Activated CD4-positive, CD25-positive, alpha-beta regulatory T cell (primary cell): ENCODE results near the gene AHR.
"Not testable (repeated sequence)": the region's sequence is repeated elsewhere in the genome, so short reads cannot be mapped to it uniquely, and the experiment has no call there.

Source experiments
- DNase-seq, 4 experiments: peaks; one replicate each; lab custom pipeline; 2025; lab: John Stamatoyannopoulos, UW

AHR gene

DNA sequence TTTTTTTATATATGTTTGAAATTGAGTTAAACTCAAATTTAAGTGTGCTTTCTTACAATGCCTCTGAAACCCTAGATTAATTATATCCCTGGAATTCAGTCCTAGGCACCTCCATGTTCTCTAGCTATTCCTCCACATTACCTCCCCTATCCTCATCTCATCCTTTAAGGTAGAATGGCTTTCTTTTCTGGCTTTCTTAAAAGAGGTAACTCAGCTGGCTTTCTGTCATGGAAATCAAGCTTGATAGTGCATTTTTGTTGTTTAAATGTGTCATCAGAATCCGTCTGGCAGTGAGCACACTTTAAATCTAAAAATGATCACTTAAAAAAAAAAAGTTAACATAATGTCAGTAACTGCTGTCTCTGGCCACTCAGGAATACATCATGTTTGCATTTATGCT lies 42.2 kb downstream of the AHR start:
- DNase-seq, result no peak

DNA sequence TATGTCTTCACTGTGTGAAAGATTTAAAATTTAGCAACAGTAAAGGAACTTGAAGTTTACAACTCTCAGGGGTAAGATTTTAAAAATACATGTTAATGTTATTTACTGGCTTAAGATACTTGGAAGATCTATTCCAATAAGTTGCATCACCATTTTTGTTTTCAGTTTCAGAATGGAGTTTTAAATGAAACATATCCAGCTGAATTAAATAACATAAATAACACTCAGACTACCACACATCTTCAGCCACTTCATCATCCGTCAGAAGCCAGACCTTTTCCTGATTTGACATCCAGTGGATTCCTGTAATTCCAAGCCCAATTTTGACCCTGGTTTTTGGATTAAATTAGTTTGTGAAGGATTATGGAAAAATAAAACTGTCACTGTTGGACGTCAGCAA lies 44.3 kb downstream of the AHR start:
- no peak for DNase-seq

DNA sequence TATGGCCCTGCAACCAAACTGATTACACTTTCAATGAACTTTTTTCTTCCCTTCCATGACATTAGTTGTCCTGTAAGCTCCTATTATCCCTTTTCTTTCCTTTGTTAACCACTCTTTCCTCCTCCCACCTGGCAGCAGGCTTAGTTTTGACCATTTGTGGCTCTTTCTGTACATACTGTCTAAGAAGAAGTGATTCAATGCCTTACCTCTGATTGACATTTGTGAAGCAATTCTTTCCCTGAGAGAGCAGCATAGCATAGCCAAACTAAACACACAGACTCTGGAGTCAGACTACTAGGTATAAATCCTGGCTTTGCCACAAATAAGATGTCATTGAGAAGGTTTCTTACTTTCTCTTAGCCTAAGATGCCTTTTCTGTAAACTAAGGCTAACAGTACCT lies 48.9 kb downstream of the AHR start:
- DNase-seq, result no peak

DNA sequence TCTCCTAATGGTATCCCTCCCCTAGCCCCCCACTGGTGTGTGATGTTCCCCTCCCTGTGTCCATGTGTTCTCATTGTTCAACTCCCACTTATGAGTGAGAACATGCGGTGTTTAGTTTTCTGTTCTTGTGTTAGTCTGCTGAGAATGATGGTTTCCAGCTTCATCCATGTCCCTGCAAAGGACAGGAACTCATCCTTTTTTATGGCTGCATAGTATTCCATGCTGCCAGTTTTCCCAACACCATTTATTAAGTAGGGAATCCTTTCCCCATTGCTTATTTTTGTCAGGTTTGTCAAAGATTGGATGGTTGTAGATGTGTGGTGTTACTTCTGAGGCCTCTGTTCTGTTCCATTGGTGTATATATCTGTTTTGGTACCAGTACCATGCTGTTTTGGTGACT lies 50.5 kb downstream of the AHR start:
- DNase-seq, result not testable (repeated sequence)

DNA sequence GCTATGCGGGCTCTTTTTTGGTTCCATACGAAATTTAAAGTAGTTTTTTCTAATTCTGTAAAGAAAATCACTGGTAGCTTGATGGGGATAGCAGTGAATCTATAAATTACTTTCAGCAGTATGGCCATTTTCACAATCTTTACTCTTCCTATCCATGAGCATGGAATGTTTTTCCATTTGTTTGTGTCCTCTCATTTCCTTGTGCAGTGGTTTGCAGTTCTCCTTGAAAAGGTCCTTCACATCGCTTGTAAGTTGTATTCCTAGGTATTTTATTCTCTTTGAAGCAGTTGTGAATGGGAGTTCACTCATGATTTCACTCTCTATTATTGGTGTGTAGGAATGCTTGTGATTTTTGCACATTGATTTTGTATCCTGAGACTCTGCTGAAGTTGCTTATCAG lies 51.9 kb downstream of the AHR start:
- DNase-seq, result not testable (repeated sequence)

DNA sequence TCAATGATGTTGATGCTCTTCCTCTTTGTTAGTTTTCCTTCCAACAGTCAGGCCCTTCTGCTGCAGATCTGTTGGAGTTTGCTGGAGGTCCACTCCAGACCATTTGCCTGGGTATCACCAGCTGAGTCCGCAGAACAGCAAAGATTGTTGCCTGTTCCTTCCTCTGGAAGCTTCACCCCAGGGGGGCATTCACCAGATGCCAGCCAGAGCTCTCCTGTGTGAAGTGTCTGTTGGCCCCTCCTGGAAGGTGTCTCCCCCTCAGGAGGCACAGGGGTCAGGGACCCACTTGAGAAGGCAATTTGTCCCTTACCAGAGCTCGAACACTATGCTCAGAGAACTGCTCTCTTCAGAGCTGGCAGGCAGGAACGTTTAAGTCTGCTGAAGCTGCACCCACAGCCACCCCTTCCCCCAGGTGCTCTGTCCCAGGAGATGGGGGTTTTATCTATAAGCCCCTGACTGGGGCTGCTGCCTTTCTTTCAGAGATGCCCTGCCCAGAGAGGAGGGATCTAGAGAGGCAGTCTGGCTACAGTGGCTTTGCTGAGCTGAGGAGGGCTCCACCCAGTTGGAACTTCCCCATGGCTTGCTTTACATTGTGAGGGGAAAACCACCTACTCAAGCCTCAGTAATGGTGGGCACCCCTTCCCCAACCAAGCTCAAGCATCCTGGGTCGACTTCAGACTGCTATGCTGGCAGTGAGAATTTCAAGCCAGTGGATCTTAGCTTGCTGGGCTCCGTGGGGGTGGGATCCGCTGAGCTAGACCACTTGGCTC lies 55.4 kb downstream of the AHR start:
- DNase-seq, result not testable (repeated sequence)

DNA sequence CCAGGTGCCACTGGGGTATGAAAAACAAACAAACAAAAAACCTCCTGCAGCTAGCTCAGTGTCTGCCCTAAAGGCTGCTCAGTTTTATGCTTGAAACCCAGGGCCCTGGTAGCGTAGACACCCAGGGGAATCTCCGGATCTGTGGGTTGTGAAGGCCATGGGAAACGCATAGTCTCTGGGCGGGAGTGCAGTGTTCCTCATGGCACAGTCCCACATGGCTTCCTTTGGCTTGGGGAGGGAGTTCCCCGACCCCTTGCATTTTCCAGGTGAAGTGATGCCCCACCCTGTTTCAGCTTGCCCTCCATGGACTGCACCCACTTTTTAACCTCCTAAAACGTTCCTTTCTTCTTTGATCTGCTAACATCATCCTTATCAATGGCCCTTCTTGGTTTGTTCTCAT lies 56.0 kb downstream of the AHR start:
- no peak for DNase-seq

DNA sequence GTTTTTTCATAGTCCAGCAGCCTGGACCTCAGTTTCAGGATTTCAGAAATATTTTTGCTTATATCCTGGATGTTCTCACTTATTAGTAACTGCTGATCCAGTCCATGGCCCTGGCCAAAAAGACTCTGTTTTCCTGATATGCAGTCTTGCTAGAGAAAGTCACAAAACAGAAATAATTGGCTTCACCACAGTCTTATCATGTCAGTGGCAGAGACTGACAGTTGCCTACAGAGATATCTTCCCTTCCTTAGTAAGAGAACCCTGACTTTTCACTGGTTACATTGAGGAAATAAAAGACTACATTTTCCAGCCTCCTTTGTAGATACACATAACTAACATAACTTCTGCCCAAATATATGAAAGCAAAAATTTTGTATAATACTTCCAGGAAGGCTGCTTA lies 56.6 kb downstream of the AHR start:
- DNase-seq, result no peak

DNA sequence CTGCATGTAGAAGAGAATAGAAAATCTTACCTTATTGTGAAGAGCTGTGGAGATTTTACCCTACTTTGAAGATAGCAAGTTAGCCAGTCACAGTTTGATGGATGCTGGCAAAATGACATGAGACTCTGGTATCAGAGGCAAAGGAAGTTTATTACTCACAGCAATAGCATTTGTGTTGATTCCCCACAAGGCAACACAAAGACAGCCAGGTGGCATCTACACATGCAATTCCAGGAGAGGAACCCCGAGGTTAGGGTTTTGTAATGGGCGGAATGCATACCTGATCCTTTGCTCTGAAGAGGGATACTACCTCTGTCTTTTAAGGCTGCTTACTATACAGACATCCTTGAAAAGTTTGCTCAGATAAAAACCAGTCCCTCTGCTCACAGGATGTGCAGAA lies 59.5 kb downstream of the AHR start:
- DNase-seq, result no peak

DNA sequence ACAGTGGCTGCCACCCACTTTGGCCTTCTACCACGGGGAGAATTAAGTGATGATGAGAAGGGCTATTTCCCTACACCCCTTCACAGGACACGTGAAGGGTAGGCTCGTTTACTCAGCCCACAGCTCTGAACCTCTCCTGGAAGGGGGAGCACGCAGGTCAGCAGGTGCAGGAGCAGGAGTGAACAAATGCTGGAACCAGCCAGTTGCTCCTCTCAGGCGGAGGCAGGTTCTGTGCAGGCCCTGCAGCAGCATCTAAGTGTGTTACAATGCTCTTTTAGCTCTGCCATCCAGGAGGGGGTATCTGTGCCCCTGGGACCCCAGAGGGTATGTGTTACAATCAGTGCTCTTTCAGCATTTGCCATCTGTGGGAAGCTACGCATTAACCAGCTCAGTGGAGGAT lies 61.2 kb downstream of the AHR start:
- no peak for DNase-seq

DNA sequence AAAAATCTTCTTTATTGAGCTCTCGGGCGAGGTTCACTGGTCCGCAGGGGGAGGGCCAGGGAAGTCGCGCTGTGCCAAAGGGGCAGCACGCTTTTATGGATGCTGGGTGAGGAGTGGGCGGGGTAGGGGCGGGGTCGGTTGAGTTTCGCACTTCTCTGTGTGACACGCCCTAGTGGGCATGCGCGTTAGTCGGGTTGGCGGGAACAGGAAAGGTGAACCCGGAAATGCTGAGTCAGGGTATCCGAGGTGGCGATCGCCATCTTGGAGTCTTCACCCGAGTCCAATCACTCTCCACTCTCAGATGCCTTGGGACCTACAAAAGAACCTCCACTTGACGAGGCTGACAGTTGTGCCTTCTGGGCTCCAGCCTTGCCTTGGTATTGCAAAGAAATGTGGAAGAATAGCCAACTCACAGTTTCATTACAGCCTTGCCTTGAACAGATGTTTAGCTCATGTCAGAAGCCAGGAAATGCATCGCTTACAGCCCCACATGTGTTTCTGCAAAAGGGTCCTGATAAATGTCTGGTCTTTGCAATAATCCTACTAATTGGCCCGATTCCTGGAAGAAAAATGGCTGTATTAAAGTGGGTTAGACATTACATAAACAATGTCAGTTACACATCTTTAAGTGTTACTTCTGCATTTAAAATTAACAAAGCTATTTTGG lies 64.1 kb downstream of the AHR start:
- DNase-seq, result no peak

DNA sequence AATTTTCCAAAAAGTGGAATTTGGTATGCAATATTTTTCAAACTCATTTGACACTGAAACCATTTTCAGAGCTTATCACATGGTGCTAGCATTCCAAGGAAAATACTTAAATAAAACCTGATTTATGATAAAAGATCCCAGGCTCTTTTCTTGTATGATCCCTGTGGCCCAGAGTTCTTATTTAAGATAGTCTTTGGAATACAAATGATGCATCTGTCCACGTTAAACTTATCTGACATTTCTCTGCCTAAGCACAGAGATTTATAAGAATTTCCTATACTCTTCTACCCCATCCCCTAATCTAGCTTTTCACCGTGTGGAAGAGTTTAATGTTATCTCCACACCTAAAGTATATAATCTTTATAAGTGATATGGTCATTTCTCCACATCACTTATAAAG lies 66.2 kb downstream of the AHR start:
- no peak for DNase-seq

DNA sequence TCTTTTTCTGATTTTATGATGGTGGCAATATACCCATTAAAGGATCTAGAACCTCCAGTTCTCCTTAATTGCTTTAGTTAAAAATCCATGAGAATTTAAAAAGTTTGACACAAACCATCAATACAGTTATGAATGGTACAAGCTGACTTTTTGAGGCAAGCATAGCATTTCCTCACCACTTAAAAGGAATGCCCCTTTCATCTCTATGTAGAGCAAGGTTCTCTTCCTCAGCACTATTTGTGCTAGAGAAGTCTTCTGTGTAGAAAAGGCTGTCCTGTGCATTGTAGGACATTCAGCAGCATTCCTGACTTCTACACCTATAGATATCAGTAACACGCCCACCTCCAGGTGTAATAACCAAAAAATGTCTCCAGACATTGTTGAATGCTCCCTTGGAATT lies 67.3 kb downstream of the AHR start:
- no peak for DNase-seq

DNA sequence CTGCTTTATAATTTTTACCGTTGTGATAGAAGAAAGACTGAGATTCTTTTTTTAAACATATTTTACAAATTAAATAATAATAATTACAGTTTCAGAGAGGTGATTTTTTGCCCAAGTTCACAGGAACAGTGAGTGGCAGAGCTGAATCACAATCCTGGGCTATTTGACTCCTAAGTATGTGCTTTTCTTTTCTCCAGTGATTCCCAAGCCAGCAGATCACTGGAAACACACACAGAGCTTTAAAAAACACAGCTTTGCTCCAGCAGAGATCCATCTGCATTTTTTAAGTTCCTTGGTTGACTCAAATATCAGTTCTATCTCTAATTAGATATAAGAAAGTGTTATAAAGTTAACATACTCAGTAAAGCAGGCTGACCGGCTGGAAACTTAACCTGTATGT lies 69.0 kb downstream of the AHR start:
- no peak for DNase-seq

DNA sequence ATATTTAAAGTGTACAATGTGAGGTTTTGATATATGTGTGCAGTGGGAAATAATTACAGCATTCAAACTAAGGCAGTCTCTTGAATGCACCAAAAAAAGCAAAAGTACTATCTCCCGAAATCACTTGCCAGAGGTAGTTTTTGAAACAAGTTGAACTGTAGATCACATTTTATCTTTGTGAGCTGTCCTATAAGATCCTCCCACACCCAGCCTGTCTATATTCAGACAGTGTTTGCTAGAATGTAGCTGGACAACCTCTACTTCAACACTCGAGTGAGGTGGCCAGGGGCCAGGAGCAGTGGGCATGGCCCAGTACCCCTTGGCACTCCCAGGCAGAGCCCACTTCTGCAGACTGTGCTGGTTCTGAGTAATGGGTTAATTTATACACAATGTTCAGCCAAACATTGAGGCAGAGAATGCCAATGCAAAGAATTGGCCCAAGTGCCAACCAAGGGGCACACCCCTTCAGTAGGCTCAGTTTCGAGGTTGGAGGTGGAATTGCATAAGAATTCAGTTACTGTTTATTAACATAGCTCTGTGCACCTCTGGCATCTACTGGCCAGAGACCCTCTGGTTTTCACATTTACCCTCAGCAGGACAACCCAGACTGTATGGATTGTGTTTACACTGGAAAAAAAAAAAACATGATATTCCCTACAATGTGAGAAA lies 70.5 kb downstream of the AHR start:
- no peak for DNase-seq

DNA sequence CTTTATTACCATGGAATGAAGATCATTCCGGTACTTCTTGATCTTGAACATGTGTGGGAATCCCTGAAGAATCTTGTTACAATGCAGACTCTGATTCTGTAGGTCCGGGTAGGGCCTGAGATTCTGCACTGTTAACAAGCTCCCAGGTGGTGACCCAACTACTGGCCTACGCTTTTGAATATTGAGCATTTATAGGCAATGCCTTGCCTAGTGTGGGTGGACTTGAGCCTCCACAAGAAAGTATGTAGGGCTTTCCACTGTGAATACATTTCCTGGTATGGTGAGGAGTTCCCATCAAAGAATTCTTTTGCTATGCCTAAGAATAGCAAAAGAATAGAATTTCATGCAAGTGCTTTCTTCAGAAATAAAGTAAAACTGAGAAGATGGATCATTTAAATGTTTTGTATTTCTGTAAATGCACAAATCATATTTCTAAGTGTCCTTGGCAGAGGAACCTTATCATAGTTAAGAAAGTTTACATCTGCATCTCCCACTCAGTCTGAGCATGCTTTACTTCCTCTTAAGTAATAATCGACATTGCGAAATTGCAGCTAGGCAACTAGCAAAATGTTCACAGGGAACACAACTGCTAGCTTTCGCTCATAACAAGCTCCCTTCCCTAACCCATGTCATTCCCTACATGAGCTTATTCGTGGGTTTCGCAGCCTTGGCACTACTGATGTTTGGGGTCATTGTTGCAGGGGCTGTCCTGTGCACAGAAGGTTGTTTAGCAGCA lies 71.4 kb downstream of the AHR start:
- no peak for DNase-seq

DNA sequence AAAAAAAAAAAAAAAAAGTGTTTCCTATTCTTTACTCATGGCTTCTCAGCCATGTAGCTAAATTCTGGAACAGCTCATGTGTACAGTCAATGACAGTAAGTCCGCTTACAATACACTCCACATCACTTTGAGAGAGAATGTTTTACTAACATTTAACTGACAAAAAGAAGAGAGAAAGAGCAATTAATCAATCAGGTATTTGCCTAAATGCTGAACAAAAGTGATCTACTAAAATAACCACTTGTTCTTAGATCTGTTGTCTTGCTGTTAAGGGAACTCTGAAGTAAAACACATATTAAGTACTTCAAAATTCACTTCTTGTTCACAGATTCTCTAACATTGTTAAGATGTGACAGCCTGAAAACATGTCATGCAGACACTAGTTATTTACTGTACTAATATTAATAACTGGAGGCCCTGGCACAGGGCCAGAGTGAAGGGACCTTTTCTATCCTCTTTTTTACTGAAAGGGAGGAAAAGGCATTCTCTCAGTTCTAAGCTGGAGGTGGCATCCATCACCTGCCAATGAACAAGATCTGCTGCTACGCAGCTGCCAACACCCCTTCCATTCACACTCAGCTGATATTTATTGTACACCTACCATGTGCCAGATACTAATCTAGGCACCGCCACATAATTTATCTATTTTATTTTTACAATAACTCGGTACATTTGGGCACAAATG lies 72.6 kb downstream of the AHR start:
- no peak for DNase-seq

DNA sequence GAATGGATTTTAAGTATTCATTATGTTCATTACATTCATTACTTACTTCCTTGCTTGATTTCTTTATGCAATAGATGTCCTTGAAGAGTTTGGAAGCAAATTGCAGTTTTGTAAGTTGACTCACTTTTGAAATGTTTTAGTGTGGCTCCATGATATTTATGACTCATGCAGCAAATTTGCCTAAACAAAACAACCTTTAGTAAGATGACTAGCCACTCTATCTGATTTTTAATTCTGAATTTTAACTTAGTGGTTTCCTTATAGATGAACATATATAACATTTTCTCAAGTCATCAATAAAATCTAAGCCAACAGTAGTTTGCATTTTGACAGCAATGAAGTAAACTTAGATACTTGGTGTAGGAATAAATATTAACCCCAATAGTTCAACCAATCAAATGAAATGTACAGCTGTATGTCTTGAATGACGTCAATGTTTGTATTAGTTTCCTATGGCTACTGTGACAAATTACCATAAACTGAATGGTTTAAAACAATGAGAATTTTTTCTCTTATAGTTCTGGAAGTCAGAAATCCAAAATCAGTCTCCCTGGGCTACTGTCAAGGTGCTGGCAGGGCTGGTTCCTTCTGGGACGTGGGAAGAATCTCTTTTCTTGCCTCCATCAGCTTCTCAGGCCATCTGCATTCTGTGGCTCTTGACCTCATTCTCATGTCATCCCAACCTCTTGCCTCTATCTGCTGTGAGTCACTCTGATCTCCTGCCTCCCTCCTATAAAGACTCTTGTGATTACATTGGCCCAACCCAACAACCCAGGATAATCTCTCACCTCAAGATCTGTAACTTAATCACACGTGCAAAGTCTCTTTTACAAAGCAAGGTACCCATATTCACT lies 73.4 kb downstream of the AHR start:
- no peak for DNase-seq

DNA sequence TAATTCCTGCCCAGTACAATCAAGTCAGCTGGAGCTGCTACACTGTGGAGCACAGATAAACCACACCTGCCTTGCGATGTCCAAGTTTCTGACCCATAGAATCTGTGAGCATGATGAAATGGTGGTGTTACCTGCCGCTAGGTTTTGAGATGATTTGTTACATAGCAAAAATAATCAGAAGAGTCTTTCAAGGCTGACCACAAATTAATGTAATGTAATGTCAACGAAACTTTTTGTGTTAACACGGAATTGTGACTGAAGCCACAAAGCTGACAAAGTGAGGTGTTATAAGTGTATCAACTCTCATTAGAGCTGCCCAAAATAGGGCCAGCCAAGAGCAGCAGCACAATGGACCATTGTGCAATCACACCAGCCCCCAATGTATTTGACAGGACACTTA lies 75.7 kb downstream of the AHR start:
- DNase-seq, result no peak

DNA sequence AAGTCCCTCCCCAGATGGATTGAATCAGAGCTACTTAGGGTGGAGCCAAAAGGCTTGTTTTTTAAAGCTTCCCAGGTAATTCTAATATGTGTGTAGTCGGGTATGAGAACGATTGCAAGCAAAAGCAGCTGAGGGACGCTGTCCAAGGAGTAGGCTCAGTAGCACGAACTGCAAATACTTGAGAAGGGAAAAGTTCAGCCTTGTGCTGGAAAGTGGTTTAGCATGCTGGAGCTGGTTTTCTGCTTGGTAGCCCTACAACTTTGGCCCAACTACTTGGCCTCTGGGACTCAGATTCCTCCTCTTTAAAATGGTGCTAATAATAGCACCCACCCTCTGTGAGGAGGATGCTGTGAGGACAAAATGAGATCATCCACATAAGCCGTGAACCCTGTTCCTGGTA lies 76.2 kb downstream of the AHR start:
- no peak for DNase-seq

DNA sequence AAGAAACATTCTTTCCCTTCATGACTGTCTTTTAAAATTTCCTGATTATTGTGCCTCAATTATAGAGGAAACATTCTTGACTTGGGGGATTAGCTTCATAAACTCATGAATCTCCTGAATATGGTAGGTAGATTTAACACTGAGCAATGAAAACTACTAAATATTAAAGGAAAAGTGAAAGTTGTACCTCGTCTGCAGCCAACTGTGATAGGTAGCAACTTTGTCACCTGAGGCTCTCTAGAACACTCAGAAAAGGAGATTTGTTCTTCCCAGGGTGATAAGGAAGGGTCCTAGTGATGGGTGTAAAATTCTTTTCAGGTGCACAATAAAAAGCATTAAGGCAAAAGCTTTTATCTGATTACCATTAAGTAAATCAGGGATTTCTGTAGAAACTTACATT lies 78.1 kb downstream of the AHR start:
- no peak for DNase-seq
